Endothelial cell of umbilical vein (primary cell): ENCODE data around the gene SPTLC3.

Source experiments
- EZH2 ChIP-seq: IDR thresholded peaks from 2 replicates; pipeline ENCODE4 v1.6.1; 2012; ENCODE audit warnings: borderline replicate concordance, low read depth, mild to moderate bottlenecking, moderate library complexity, low read length, inconsistent platforms; ENCODE audit not compliant: severe bottlenecking
- JUN ChIP-seq: IDR thresholded peaks from 2 replicates; pipeline ENCODE4 v1.6.1; 2011; ENCODE audit warnings: borderline replicate concordance, low read depth; ENCODE audit not compliant: insufficient read length, insufficient read depth
- MAX ChIP-seq: IDR thresholded peaks from 2 replicates; pipeline ENCODE4 v1.6.1; 2011; ENCODE audit not compliant: insufficient read depth, insufficient read length
- POLR2A ChIP-seq: IDR thresholded peaks from 2 replicates; pipeline ENCODE4 v1.6.1; 2012; ENCODE audit warnings: low read depth, mild to moderate bottlenecking, control low read depth, low read length
- POLR2AphosphoS5 ChIP-seq: IDR thresholded peaks from 2 replicates; pipeline ENCODE4 v1.6.1; 2012; ENCODE audit warnings: low read depth, mild to moderate bottlenecking, control low read depth, low read length, moderate library complexity; ENCODE audit not compliant: insufficient read depth
- TF ChIP-seq, protein P1 (sequence below), 2 donors: IDR thresholded peaks; 1 replicate in 1 of 2; 2 replicates in 1 of 2; pipeline ENCODE4 v1.5.1; 2011; ENCODE audit warnings: low read length in 2 of 2, mild to moderate bottlenecking in 2 of 2, moderate library complexity in 2 of 2, control low read depth in 1 of 2, inconsistent platforms in 1 of 2, low read depth in 1 of 2; ENCODE audit not compliant: insufficient read depth in 1 of 2; ENCODE audit errors: extremely low read depth in 1 of 2

- TF ChIP-seq POLR2AphosphoS5 (no peak), MAX (no peak), JUN (no peak), POLR2A (no peak), EZH2 (no peak)
- TF ChIP-seq, protein P1, sequence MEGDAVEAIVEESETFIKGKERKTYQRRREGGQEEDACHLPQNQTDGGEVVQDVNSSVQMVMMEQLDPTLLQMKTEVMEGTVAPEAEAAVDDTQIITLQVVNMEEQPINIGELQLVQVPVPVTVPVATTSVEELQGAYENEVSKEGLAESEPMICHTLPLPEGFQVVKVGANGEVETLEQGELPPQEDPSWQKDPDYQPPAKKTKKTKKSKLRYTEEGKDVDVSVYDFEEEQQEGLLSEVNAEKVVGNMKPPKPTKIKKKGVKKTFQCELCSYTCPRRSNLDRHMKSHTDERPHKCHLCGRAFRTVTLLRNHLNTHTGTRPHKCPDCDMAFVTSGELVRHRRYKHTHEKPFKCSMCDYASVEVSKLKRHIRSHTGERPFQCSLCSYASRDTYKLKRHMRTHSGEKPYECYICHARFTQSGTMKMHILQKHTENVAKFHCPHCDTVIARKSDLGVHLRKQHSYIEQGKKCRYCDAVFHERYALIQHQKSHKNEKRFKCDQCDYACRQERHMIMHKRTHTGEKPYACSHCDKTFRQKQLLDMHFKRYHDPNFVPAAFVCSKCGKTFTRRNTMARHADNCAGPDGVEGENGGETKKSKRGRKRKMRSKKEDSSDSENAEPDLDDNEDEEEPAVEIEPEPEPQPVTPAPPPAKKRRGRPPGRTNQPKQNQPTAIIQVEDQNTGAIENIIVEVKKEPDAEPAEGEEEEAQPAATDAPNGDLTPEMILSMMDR (IDR thresholded peaks at IDR 0.05; ENCODE audit: extremely low read depth in 1 of 2, insufficient read depth in 1 of 2, low read depth in 1 of 2, low read length in 2 of 2): no peak
These were observed 83.3 kb downstream of the SPTLC3 start for GRCh38 chr20:13092111-13092510.
